CD8-positive, alpha-beta memory T cell (primary cell): ENCODE data around the gene COA1. TPM values are rescaled to one million over a fixed set of nuclear protein-coding genes. Genes with fewer than 3 reads are reported as not detected.

Experiments
- polyA plus RNA-seq: library from polyadenylated mRNA; unstranded; fragments of 300-500 nt; fragmentation: Illumina TruSeq; gene quantifications from one replicate; pipeline ENCODE4 v1.2.3, GENCODE V29; 2021
- total RNA-seq, 2 experiments: library from RNA; stranded (reverse); gene quantifications; one replicate each; pipeline ENCODE4 v1.2.3, GENCODE V29; 2021

Gene COA1
- total and polyA plus RNA-seq, 3 experiments from 2014 or later = 68.9 to 81.6 (median 75.9) TPM

Other genes with a start within 250 kb of the COA1 start
- 10 to 100 TPM; 45.5 to 45.8 TPM for gene STK17A, start 146.4 kb downstream of the COA1 start, total RNA-seq
- 270 TPM for gene STK17A, start 146.4 kb downstream of the COA1 start, polyA plus RNA-seq
- 10 to 100 TPM; 26.8 to 30.1 TPM for gene BLVRA, start 29.2 kb upstream of the COA1 start, total RNA-seq
- gene BLVRA, start 29.2 kb upstream of the COA1 start, polyA plus RNA-seq = 52.6 TPM
- gene MRPS24, start 140.0 kb upstream of the COA1 start, total RNA-seq = 100 to 1,000 TPM; 140 to 147 TPM
- 122 TPM for gene MRPS24, start 140.0 kb upstream of the COA1 start, polyA plus RNA-seq
- gene URGCP, start 177.1 kb upstream of the COA1 start, total RNA-seq = 10 to 100 TPM; 34.7 to 37.8 TPM
- gene URGCP, start 177.1 kb upstream of the COA1 start, polyA plus RNA-seq = 33.1 TPM
- gene UBE2D4, start 196.9 kb upstream of the COA1 start, total RNA-seq = 10 to 100 TPM; 15.2 to 16.2 TPM
- 13.9 TPM for gene UBE2D4, start 196.9 kb upstream of the COA1 start, polyA plus RNA-seq